IMR-90 (cell line): ENCODE results near the gene ZC2HC1C. TPM values are rescaled to one million over a fixed set of nuclear protein-coding genes. Genes with fewer than 3 reads are reported as not detected.
A peak's percentile ranks its signal among the peaks of the same experiment; 100 is the strongest.

ENCODE experiments used
- ATAC-seq: fragments of 200-7000 bp; cut with Tn5 transposase; 2 replicates; pipeline ENCODE4 v1.9.1; 2020; ENCODE audit warnings: low read depth, mild to moderate bottlenecking, moderate library complexity
- BruUV-seq: library from RNA; stranded (reverse); fragments of 400-500 nt; replicated peaks from 2 replicates; lab custom pipeline; 2021; lab: Mats Ljungman, UMichigan
- CTCF ChIA-PET: fragments of 300-600 bp; formaldehyde crosslinking; extraction: SDS; loops from one replicate; lab custom pipeline; 2021; ENCODE audit warnings: antibody characterized with exemption; lab: Yijun Ruan, JAX
- POLR2A ChIA-PET: fragments of 300-600 bp; sonication (Branson Sonifier 250); formaldehyde crosslinking; loops from one replicate; lab custom pipeline; 2022; ENCODE audit warnings: antibody characterized with exemption; ENCODE audit not compliant: unreplicated experiment; lab: Charles Lee
- DNase-seq: peaks from one replicate; pipeline ENCODE4 v3.0.0; 2013
- H2AFZ ChIP-seq: replicated peaks from 2 replicates; pipeline ENCODE3; 2013; ENCODE audit warnings: low read length, mild to moderate bottlenecking; ENCODE audit not compliant: poor library complexity
- H2AK5ac ChIP-seq: 2 replicates; pipeline ENCODE4 v1.6.1; 2013; ENCODE audit warnings: low read depth, low read length, inconsistent platforms
- H2AK9ac ChIP-seq: replicated peaks from 2 replicates; pipeline ENCODE3; 2013; ENCODE audit warnings: mild to moderate bottlenecking, low read depth, low read length, moderate library complexity; ENCODE audit not compliant: poor library complexity
- H2BK120ac ChIP-seq: 2 replicates; pipeline ENCODE4 v1.6.1; 2013; ENCODE audit warnings: low read depth, low read length, inconsistent platforms
- H2BK15ac ChIP-seq: 3 replicates; pipeline ENCODE4 v1.6.1; 2013; ENCODE audit warnings: low read depth, low read length, inconsistent platforms
- H2BK20ac ChIP-seq: 2 replicates; pipeline ENCODE4 v1.6.1; 2013; ENCODE audit warnings: low read depth, mild to moderate bottlenecking, inconsistent platforms, low read length, moderate library complexity
- H2BK5ac ChIP-seq: 2 replicates; pipeline ENCODE4 v1.6.1; 2013; ENCODE audit warnings: mild to moderate bottlenecking, low read depth, low read length, inconsistent platforms; ENCODE audit not compliant: poor library complexity, severe bottlenecking
- H3K14ac ChIP-seq: replicated peaks from 2 replicates; pipeline ENCODE4 v1.6.1; 2013; ENCODE audit warnings: low read depth, low read length, inconsistent platforms
- H3K18ac ChIP-seq: 2 replicates; pipeline ENCODE4 v1.6.1; 2013; ENCODE audit warnings: low read depth, low read length, control low read depth
- H3K23ac ChIP-seq: 2 replicates; pipeline ENCODE4 v1.6.1; 2013; ENCODE audit warnings: low read depth, low read length, inconsistent platforms
- H3K27ac ChIP-seq: 2 replicates; pipeline ENCODE4 v1.5.1; 2013; ENCODE audit warnings: mild to moderate bottlenecking, control low read depth, low read length; ENCODE audit not compliant: insufficient read depth
- H3K27me3 ChIP-seq: 2 replicates; pipeline ENCODE4 v1.6.1; 2013; ENCODE audit warnings: low read length; ENCODE audit not compliant: control insufficient read depth, insufficient read depth
- H3K36me3 ChIP-seq: 2 replicates; pipeline ENCODE4 v1.6.1; 2013; ENCODE audit warnings: low read length, mixed read lengths; ENCODE audit not compliant: control insufficient read depth, insufficient read depth
- H3K4ac ChIP-seq: 2 replicates; pipeline ENCODE4 v1.6.1; 2013; ENCODE audit warnings: low read depth, low read length, inconsistent platforms
- H3K4me1 ChIP-seq: 2 replicates; pipeline ENCODE4 v1.6.1; 2013; ENCODE audit warnings: low read length, mixed read lengths; ENCODE audit not compliant: control insufficient read depth, insufficient read depth
- H3K4me2 ChIP-seq: 2 replicates; pipeline ENCODE4 v1.6.1; 2013; ENCODE audit warnings: low read depth, mild to moderate bottlenecking, control low read depth, low read length, moderate library complexity
- H3K4me3 ChIP-seq: 2 replicates; pipeline ENCODE4 v1.5.1; 2013; ENCODE audit warnings: low read depth, mild to moderate bottlenecking, control low read depth, low read length, moderate library complexity; ENCODE audit not compliant: insufficient read depth
- H3K56ac ChIP-seq: 2 replicates; pipeline ENCODE4 v1.6.1; 2013; ENCODE audit warnings: low read length, inconsistent platforms; ENCODE audit not compliant: insufficient read depth; ENCODE audit errors: extremely low read depth
- H3K79me1 ChIP-seq, 2 experiments: 2 replicates each; pipeline ENCODE4 v1.6.1; 2013; ENCODE audit warnings: low read length in 2 of 2, inconsistent platforms in 1 of 2, low read depth in 1 of 2
- H3K9ac ChIP-seq: 2 replicates; pipeline ENCODE4 v1.6.1; 2013; ENCODE audit warnings: low read depth, low read length, control low read depth
- H3K9me1 ChIP-seq: 2 replicates; pipeline ENCODE4 v1.6.1; 2013; ENCODE audit warnings: low read length, inconsistent platforms; ENCODE audit not compliant: insufficient read depth
- H3K9me3 ChIP-seq: 2 replicates; pipeline ENCODE4 v1.6.1; 2013; ENCODE audit warnings: low read length; ENCODE audit not compliant: control insufficient read depth, insufficient read depth
- H4K20me1 ChIP-seq: 2 replicates; pipeline ENCODE4 v1.6.1; 2013; ENCODE audit warnings: low read length, inconsistent platforms; ENCODE audit not compliant: insufficient read depth
- H4K5ac ChIP-seq: 2 replicates; pipeline ENCODE4 v1.6.1; 2013; ENCODE audit warnings: mild to moderate bottlenecking, low read depth, low read length, control low read depth
- H4K8ac ChIP-seq, 2 experiments: 2 replicates each; pipeline ENCODE4 v1.6.1; 2013; ENCODE audit warnings: low read depth in 2 of 2, low read length in 2 of 2, control low read depth in 1 of 2, inconsistent platforms in 1 of 2
- H4K91ac ChIP-seq: 2 replicates; pipeline ENCODE4 v1.6.1; 2013; ENCODE audit warnings: low read depth, low read length, inconsistent platforms; ENCODE audit not compliant: insufficient read depth
- BHLHE40 ChIP-seq: fragments of 150-350 bp; IDR thresholded peaks from 2 replicates; pipeline ENCODE4 v1.6.1; 2016; ENCODE audit warnings: mild to moderate bottlenecking, low read depth, low read length
- CTCF ChIP-seq: conservative IDR thresholded peaks from 2 replicates; pipeline ENCODE4 v1.5.1; 2012; ENCODE audit warnings: mild to moderate bottlenecking, low read depth, low read length, improper control_type of control experiment
- MXI1 ChIP-seq: IDR thresholded peaks from 2 replicates; pipeline ENCODE4 v1.6.1; 2012; ENCODE audit warnings: low read depth, mild to moderate bottlenecking, low read length, moderate library complexity, borderline replicate concordance
- POLR2A ChIP-seq: IDR thresholded peaks from 2 replicates; pipeline ENCODE4 v1.6.1; 2012; ENCODE audit warnings: mild to moderate bottlenecking, low read depth, low read length
- USF2 ChIP-seq: fragments of 150-350 bp; IDR thresholded peaks from 2 replicates; pipeline ENCODE4 v1.6.1; 2017; ENCODE audit warnings: mild to moderate bottlenecking, antibody characterized with exemption, low read length, low read depth
- WGBS, 2 experiments: methylation state at CpG; one replicate each; pipeline versions ENCODE4 v1.1.5 to v1.1.7; 2013; ENCODE audit warnings: missing lambda C conversion rate in 2 of 2; ENCODE audit not compliant: insufficient read length in 1 of 2; ENCODE audit errors: extremely low coverage in 2 of 2; 5-methylcytosine and 5-hydroxymethylcytosine counted together
- dilution Hi-C: fragments of 300-500 bp; cut with HindIII; formaldehyde crosslinking; loops from one replicate; pipeline ENCODE4 v1.14.3; 2018; ENCODE audit warnings: low sequenced_read_pairs; ENCODE audit not compliant: unreplicated experiment
- in situ Hi-C: fragments of 300-500 bp; cut with MboI; formaldehyde crosslinking; loops from 3 replicates; pipeline ENCODE4 v1.14.3; 2019; ENCODE audit warnings: low sequenced_read_pairs, inconsistent platforms, mixed read lengths
- intact Hi-C: fragments of 100-400 bp; cut with micrococcal nuclease; formaldehyde crosslinking; loops from 2 replicates; pipeline ENCODE4 v1.10.0; 2022
- polyA plus RNA-seq, 3 experiments: library from polyadenylated mRNA; depleted of rRNA; stranded (reverse); fragments of >200 nt; gene quantifications; 2 replicates each; pipeline ENCODE4 v1.2.3, GENCODE V29; 2012; ENCODE audit warnings: low replicate concordance in 1 of 3
- total RNA-seq: library from RNA; depleted of rRNA; stranded (reverse); fragments of >200 nt; gene quantifications from 2 replicates; pipeline ENCODE4 v1.2.3, GENCODE V29; 2012

ZC2HC1C gene
- total and polyA plus RNA-seq, 2 of the 4 experiments (the other 2 are of a cell fraction) = 0.15 to 0.54 TPM

GRCh38 chr14:75050852-75051555 lies 18.4 kb upstream of the ZC2HC1C start, which contains the start of gene MLH3:
Gene MLH3, minus strand, starts transcription at chr14:75051467. Its CDS starts 1,812 bp downstream, at chr14:75049655.
- ATAC-seq (peak; percentile 81), DNase-seq (peak; percentile 64)
- dilution Hi-C loops (no loop called here), intact Hi-C loops (no loop called here), in situ Hi-C loops (no loop called here)
- Histone ChIP-seq H3K4me2 (peak within 1 kb of the TSS; percentile 63), H3K4ac (peak within 1 kb of the TSS; percentile 56), H3K9me3 (no peaks in the 10 kb centered on the region), H3K18ac (peak within 1 kb of the TSS; percentile 1; the same call in 1 of the 2 replicates), H2BK15ac (no peak within 1 kb of the TSS), H3K9me1 (peaks cover 6% of the 10 kb centered on the region), H3K4me3 (peak within 1 kb of the TSS; percentile 68), H3K9ac (peak within 1 kb of the TSS; percentile 84), H4K91ac (peak within 1 kb of the TSS; percentile 76), H2BK5ac (peak within 1 kb of the TSS; percentile 63), H4K5ac (peak within 1 kb of the TSS; percentile 92), H3K27me3 (no peaks in the 10 kb centered on the region), H3K14ac (peak within 1 kb of the TSS; percentile 79), H2AFZ (peak within 1 kb of the TSS; percentile 90), H3K56ac (peak within 1 kb of the TSS; percentile 45), H3K4me1 (peaks cover 8% of the 10 kb centered on the region), H3K27ac (peak within 1 kb of the TSS; percentile 78), H3K23ac (peak within 1 kb of the TSS; percentile 62), H3K79me1 (peaks cover 8 to 32% of the 10 kb centered on the region in 2 experiments; a peak in 3 of 4 replicates), H2AK9ac (peak within 1 kb of the TSS; percentile 97), H4K20me1 (no peaks in the 10 kb centered on the region), H2AK5ac (no peak within 1 kb of the TSS), H4K8ac (peak within 1 kb of the TSS; percentile 40 to 95), H3K36me3 (no peaks in the 10 kb centered on the region), H2BK20ac (no peak within 1 kb of the TSS), H2BK120ac (peak within 1 kb of the TSS; percentile 25; the same call in 1 of the 2 replicates)
- ChIA-PET CTCF (interaction anchor here (0.5 kb wide), 1 partner anchor 18 kb away, joined by 4 read pairs; no protein-coding TSS in a partner anchor), POLR2A (no interaction called here)
- 6% methylated on average over 32 of the region's 59 CpGs; no CpG with 5 or more reads in 1 of the 2 experiments for WGBS, 2 experiments
- peak; percentile 14; the same call in 1 of the 2 replicates for TF ChIP-seq BHLHE40
- no peak for TF ChIP-seq CTCF
- TF ChIP-seq POLR2A = peak; percentile 35; the same call in 1 of the 2 replicates
- peak; percentile 75 for TF ChIP-seq MXI1
- TF ChIP-seq USF2 = no peak
- BruUV-seq = no TSS peak
